NCI-H187 treated with DMSO at 0.1 percent for 48 hours (cell line): ENCODE data around the gene SETD1B.

Source experiments
- DNase-seq: peaks from one replicate; lab custom pipeline; 2025; lab: John Stamatoyannopoulos, UW

SETD1B gene

DNA sequence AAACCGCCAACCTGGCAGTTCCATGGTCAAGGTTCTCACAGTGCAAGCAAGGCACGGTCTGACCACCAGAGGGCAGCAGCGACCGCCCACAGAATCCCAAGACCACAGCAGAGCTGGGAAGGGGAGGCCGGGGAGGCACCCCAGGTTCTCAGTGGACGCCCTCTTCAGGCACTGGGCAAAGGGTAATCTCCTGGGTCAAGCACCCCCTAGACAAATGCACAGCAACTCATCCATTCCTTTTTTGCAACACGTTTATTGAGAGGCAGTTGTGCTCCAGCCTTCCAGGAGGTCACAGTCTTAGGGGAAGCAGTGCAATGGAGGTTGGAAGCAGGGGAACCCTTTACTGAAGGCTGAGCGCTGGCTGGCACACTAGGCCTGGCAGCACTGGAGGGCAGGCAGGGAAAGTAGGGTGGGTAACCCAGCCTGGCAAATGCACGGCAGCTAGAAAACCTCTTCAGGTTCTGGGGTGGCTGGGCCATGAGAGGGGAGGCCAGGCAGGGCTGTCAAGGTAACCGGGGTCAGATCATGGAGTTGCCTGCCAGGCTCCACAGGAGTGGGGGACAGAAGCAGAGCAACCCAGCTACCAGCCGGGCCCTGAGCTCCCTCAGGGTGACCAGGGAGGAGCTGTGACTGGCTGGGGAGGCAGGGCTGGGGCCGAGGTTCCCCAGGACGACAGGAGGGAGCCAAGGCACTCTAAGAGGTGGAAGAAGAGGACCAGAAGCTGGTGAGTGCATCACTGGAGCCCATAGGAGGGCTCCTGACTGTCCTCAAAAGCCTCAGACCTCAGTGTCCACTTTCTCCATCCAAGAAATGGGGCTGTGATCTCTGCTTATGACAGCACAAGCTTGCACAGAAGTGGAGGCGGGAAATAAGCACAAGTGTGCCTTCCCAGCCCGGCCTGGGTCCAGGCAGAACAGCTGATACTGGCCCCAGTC lies 8.5 kb upstream of the SETD1B start:
- DNase-seq, result no peak

DNA sequence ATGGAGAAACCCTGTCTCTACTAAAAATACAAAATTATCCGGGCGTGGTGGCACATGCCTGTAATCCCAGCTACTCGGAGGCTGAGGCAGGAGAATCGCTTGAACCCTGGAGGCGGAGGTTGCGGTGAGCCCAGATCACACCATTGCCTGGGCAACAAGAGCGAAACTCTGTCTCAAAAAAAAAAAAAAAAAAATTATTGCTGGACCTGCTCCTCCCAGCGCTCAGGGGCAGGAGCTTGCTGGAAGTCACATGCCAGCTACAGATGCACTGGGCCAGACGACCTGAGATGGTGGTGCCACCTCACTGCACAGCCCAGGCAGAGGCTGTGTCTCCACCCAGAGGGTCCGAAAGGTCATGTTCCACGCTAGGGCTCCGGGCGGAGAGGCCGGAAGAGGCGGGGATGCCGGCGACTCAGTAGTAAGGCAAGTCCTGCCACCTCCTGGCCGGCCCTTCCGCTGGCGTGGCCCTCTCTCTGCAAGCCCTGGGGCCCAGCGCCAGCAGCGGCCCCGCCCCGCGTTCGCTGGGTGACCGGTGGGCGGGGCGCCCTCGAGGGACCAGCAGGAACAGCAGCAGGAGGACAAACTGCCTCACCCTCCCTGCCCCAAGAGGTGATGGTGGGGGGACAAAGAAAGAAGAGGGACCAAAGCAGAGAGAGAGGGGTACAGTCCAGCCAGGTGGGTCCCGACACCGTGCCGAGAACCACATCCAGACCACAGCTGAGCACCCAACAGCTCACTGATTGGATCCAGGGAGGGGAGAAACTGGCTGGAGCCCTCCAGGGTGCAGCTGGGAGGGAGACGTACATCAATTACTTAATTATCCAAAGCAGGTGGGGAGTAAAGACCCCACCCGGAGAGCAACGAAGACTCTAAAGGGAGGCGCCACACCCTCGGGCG lies 6.7 kb upstream of the SETD1B start:
- no peak for DNase-seq

DNA sequence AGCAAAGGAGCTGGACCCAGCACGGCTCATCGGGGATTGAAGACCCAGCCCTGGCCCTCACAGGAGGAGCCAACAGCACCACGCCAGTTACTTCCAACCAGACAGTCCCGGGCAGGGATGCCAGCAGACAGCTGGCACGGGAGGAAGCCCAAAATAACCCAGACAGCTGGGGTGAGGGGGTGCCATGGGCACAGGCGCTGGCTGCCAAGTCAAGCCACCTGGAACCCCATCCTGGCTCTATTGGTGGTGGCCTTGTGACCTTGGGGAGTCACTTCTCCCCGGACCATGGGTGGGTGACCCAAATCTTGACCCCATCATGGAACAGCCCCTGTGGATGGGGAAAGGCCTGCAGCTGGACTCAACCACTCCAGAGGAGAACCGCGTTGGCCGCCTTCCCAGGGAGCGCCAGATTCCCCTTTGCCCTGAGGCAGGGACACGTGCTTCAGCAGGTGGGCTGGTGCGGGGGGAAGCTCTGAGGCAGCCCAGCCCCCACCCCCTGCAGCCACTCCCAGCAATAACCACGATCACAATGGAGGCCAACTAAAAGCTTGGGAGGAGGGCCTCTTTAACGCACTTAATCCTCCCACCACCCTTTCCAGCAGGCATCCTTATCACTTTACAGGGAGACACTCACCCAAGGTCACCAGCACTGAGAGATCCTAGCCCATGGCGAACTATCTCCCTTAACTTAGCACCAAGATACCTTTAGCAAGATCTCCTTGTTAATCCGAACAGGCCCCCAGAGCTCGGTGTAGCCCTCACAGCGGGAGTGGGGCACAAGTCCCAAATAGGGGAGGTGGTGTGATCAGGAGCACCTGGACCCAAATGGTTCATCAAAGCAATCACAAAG lies 5.6 kb upstream of the SETD1B start:
- DNase-seq, result peak; percentile 77

DNA sequence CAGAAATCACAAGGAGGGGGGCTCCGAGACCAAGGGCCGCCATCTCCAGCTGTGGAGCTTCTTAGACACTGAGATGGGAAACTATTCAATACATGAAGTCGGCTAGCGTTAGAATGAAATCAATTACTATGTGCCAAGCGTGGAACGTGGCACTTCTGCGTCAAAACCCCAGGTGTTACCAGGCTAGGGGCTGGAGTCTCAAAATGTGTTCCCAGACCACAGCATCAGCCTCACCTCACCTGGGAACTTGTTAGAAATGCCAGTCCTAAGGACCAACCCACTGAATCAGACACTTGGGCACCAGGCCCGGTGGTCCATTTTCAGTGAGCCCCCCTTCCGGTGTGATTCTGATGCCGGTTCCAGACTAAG lies 5.0 kb upstream of the SETD1B start:
- DNase-seq, result no peak

DNA sequence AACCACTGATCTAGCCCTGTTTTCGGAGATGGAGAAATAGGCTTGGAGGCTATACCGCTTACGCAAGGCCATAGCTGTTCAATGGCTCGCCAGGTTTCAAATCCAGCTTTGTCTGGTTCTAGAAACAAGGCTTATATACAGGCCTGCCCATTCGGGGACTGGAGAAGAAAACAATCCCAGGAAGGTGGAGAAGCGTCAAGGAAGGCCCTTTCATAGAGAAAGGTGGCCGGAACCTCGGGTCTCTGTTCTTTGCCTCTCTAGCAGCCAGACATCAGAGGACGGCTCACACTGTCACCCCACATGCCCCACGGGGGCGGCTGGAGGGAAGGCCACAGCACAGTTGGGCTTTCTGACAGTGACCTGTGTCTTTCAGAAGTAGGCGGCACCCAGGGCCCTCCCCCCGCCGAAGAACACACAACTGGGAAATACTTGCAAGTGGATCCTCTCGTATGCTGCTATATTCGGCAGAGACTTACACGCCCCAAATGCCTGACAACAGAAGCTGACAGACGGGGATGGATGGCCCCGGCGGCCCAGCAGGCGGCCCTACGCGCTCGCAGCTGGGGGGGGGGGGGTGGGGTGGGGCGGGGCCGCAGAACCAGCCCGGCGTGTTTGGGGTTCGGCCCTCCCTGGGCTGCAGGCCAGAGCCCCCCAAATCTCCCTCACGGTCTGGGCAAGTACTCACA lies 4.5 kb upstream of the SETD1B start:
- DNase-seq, result peak; percentile 79

DNA sequence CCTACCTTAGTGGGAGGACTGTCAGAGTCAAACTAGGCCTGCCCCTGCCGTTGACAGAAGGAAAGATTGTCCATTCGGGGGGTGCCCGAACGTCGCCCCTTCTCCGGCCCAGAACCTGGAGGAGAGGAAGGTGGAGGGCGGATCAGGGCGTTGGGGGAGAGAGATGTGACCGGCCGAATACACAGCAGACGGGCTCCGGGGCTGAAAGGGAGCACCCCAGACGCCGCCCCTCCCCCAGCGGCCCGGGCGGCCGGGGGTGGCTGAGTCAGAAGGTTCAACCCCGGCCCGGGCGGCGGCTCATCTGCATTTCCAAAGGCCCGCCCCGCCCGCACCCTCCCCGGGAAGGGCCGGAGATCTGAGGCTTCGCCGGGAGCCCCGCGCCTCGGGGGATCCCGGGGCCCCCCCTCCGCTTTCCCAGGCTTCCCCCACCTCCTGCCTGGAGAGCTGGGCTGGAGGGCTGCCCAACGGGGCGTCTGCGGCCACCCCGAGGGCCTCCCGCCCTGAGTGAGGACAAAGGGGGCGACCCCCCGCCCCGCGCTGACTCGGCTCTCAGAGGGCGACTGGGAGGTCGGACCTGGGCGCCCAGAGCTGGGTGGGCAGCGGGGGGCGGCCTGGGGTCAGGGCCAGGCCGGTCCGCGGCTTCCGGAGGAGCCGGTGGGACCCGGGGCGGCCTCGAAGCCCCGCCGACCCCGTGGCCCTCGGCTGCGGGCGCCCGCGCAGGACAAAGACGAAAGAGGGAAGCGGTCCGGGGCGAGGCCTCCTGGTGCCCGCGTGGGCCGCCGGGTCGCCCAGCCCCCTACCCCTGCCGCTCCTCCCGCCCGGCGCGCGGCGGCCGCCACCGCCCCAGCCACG lies 3.7 kb upstream of the SETD1B start:
- peak; percentile 52 for DNase-seq

DNA sequence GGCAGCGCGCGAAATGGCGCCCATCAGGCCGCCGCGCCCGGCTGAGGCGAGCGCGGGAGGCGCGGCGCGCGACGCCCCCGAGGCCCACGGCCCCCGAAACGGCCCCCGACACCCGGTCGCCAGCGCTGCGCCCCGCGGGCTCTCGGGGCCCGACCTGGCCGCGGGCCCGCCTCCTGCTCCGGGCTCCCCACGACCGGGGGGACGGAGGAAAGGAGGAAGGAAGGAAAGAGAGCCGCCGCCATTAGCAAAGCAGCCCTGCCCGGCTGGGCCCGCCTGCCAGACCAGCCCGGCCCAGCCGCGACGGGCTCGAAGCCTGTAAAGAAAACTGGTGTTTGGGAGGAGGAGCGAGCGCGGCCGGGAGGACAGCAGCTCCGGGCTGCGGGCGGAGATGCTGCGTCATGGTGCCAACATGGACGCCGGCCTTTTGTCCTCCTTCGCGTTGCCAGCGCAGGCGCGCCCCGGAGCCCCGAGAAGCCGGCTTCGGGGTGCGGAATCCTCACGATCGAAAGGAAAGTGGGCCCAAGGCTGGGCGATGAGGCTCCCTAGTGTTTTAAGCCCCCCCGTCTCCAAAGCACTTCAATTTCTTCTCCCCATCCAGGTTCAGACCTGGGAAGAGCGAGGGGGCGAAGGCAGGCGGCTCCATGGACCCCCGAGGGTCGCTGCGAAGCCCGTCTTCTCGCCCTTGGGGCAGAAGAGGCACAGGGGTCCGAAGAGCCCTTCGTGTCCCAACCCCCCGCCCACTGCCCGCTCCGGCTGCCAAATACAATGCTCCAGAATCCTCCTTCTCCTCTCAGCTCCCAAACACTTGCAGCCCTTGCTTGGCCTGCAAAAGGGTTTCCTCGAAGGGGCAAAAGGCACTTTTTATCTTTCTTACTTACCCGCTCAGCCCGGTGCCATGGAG lies 2.9 kb upstream of the SETD1B start:
- no peak for DNase-seq

DNA sequence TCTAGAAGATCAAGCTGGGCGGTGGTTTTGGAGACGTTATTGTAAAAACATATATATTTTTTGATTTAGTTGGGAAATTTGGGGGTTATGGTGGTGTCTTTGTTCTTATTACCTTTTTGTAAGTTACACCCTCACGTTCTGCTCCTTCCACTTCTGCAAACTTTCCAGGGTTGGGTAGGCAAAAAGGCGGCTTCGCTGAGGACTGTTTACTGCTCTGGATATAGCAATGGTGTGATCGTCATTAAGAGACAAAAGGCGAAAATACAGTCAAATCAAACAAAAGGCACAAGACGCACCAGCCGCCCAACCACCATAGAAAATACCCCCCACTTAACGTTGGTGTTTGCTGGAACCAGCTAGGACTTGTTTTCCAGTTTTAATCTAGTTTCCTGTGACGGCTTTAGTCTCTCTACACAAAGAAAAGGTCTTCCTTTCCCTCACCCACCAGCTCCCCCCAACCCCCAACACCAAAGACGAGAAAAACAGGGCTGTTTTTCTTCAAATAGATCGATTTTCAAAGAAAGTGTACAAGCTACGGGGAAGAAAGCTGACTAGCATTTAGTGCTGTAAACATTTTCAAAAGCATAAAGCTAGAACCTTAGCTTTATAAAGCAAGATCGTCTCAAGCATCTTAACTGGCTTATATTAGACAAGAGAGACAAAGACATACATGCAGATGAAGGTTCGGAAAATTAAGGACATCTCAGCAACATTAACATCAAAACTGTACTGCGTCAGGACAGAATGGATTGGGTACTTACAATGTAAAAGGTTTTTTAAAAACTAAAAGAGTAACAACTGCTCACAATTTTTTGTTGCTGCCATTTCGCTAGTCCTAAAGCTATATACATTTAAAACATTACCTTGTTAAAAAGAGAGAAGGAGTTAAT lies 2.0 kb upstream of the SETD1B start:
- no peak for DNase-seq

DNA sequence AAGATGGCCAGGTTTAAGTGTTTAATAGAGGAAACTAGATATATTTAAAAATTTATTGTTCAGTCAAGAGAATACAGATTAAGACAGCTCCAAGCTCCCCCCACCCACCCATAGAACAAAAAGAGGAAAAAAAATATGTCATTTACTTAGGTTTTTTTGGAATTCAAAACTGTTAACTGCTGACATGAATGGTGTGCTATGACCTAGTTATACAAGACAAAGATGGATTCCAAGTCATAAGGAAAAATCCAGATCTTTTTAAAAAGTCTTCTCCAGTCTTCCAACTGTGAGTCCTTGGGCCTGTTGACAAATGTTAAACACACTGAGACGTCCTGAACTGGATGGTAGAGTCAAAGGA lies 1.3 kb upstream of the SETD1B start:
- DNase-seq, result no peak

DNA sequence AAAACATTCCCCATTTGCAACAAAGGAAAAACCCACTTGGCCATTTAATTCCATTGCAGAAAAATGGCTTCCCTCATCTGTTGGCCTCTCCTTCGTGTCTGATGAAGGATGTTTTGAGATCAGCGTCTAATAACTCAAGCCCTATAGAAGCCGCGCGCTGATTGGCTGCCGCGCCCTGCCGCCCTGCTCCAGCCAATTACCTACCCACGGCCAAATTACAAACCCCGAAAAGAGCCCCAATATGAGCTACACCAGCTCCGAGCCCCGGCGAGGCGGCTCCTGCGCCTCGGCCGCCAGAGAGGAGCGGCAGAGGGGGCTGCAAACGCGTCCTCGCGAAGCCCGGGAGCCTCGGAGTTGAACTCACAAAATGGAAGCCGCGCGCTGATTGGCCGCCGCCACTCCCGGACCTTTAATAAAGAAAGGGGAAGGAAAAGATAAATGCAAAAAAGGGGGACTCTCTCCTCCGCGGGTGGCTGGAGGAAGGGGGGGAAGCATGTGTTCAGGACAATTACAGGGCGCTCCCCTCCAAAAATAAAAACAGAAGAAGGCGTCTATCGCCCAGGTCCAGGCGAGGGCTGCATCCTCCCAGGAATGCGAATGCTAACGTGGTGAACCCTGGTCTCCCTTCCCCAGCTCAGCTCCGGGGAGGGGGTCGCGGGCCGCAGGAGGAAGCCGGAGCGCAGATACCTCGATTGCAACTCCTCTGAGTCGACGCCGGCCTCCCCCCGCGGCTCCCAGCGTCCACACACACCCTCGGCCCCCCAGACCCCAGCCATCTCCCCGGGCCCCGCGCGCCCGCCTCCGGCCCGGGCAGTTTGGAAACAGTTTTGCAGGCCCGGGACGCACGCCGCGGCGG lies 738 bp upstream of the SETD1B start:
- DNase-seq, result peak; percentile 87

DNA sequence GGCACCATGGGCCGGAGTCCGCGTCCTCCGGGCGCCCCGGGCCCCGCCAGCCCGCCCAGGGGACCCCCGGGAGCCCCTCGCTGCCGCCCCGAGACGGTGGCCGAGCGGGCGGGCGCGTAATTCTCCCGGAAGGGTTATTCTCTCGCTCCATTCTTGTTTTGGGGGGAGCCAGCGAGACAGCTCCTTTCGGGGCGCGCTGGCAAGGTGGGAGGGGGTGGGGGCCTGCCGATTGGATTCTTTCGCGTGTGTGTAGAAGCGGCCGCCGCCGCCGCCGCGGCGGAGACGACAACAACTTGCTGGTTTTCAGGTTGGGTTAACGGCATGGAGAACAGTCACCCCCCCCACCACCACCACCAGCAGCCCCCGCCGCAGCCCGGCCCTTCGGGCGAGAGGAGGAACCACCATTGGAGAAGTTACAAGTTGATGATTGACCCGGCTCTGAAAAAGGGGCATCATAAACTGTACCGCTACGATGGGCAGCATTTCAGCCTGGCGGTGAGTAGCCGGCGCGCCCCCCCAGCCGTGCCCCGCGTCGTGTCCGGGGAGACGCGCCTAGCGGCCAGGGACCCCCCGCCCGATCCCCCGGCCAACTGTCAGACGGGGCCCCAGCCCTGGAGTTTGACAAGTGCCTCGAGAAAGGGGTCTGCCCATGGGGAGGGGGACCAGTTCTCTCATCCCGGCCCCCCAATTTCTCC lies 755 bp downstream of the SETD1B start:
- no peak for DNase-seq

DNA sequence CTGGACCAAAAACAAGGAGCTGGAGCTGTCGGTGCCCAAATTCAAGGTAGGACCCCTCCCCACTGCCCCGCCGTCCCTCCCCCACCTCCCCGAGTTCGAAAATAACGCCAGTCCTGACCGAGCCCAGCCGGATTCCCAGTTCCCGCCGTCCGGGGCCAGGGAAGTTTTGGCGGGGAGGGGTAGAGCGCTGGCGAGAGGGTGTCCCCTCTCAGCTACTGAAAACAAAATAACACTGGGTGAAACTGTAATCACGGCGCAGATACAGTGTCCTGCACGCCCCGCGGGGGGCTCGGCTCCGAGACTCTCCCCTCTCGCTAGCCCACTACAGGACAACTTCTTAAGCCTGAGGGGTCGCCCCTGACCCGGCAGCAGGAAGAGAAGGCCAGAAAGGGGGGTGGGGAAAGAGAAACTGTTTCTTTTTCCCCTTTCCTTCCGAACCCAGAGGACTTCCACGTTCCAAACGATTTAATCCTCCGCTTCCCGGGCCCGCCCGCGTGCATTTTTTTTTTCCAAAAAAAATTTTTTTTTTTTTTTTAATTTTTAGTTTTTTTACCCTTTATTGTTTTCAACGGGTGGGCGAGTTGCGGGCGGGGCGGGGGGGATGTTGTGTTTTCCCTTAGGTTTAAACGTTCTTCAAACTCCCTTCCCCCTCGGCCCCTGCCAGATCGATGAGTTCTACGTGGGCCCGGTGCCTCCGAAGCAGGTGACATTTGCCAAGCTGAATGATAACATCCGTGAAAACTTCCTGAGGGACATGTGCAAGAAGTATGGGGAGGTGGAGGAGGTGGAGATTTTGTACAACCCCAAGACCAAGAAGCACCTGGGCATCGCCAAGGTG lies 1.6 kb downstream of the SETD1B start:
- DNase-seq, result no peak

DNA sequence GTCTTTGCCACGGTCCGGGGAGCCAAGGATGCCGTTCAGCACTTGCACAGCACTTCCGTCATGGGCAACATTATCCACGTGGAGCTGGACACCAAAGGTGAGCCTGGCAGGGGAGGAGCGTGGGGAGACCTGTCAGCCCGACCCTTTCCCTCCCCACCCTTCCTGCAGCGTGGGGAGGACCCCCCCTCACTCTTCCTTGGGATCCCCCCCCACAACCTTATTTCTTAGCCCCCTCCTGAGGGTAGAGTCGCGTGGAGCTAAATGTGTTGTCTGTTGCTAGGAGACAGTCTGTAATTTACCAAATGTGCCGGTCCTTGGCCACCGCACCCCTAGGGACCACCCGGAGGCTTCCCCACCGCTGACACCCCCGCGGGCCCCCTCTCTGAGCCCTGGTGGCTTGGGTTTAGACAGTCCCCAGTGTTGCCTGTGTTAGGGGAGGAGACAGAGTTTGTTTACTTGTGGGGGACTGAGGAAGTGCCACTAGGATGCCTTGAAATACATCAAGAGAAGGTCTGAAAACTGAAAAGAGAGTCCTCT lies 2.3 kb downstream of the SETD1B start:
- DNase-seq, result no peak

DNA sequence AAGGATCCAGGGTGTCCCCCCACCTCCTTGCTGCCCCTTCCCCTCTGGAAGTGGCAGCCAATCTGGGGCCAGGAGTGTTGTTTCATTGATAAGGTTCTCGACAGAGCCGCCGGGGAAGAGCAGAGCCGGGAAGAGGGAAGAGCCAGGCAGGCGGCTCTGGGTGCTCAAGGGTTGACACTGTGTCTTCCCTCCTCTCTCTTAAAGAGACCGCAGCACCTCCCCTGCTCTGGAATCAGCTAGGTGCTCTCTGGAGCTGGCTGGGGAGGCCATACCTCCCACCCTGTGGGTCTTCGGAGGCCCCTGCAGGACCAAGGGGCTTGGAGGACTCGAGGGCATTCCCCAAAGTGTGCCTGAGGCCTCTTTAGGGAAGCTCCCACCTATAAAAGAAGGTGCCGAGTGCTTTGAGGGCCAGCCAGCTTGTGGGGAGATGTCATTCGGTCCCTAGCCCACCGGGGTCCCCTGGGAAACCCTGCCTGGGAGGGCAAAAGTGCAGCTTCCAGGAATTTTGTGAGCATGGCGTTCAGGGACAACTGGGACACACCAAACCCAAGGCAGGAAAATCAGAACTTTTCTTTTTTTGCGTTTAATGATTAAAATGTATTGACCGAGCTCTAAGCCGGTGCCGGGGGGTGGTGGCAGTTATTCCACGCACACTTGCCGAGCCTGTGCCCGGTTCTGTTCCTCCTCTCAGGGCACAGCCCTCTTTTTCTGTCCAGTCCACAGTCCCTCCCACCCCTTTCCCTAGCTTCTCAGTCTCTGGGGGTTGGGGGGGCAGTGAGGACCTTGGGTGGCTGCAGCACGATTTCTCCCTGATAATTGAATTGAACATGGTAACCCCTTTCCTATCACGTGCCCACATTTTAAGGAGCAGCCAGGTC lies 3.0 kb downstream of the SETD1B start:
- no peak for DNase-seq
